BJ (cell line): Measurements from ENCODE around the gene CDH1. TPM values are rescaled to one million over a fixed set of nuclear protein-coding genes. Genes with fewer than 3 reads are reported as not detected.

Experiments
- CTCF ChIA-PET: fragments of 350-600 bp; formaldehyde crosslinking; extraction: SDS; loops from one replicate; lab custom pipeline; 2021; ENCODE audit warnings: antibody characterized with exemption, inconsistent platforms; lab: Yijun Ruan, JAX
- POLR2A ChIA-PET: fragments of 300-600 bp; sonication (Branson Sonifier 250); formaldehyde crosslinking; extraction: SDS; loops from one replicate; lab custom pipeline; 2021; ENCODE audit warnings: antibody characterized with exemption; lab: Charles Lee
- DNase-seq: peaks from one replicate; pipeline ENCODE4 v3.0.0-alpha.2; 2011; ENCODE audit warnings: low read depth
- H3K27me3 ChIP-seq: 2 replicates; pipeline ENCODE4 v1.6.0; 2011; ENCODE audit warnings: low read length; ENCODE audit not compliant: control insufficient read depth, insufficient read depth
- H3K36me3 ChIP-seq: 2 replicates; pipeline ENCODE4 v1.5.1; 2011; ENCODE audit warnings: low read length; ENCODE audit not compliant: control insufficient read depth, insufficient read depth
- H3K4me3 ChIP-seq: 2 replicates; pipeline ENCODE4 v1.5.1; 2011; ENCODE audit warnings: low read depth, mild to moderate bottlenecking, control low read depth, low read length
- CTCF ChIP-seq: IDR thresholded peaks from 2 replicates; pipeline ENCODE4 v1.5.1; 2011; ENCODE audit warnings: low read depth, mild to moderate bottlenecking, control low read depth, inconsistent platforms, low read length, moderate library complexity; ENCODE audit not compliant: insufficient read depth
- polyA plus RNA-seq: library from polyadenylated mRNA; depleted of rRNA; stranded (reverse); fragments of >200 nt; gene quantifications from 2 replicates; pipeline ENCODE4 v1.2.3, GENCODE V29; 2011

Gene CDH1
- polyA plus RNA-seq, 1 experiment: 0.26 TPM

- Histone ChIP-seq H3K36me3 (no peaks in the 10 kb centered on the region), H3K27me3 (no peaks in the 10 kb centered on the region; the same call in 1 of the 2 replicates), H3K4me3 (no peak overlapping the region)
- ChIA-PET POLR2A (no interaction called here), CTCF (interaction anchor here (1.0 to 4.6 kb wide), 6 partner anchors 8 to 424 kb away, joined by 3 to 29 read pairs (median 4); no protein-coding TSS in a partner anchor)
- TF ChIP-seq CTCF: no peak
- DNase-seq: no peak
These were observed 37.0 kb upstream of the CDH1 start for GRCh38 chr16:68700120-68700519.

- Histone ChIP-seq H3K36me3 (no peaks in the 10 kb centered on the region), H3K27me3 (no peaks in the 10 kb centered on the region; the same call in 1 of the 2 replicates), H3K4me3 (no peak overlapping the region)
- no peak for TF ChIP-seq CTCF
- no peak for DNase-seq
- ChIA-PET POLR2A (no interaction called here), CTCF (interaction anchor here (1.3 to 4.6 kb wide), 3 partner anchors 9 to 111 kb away, joined by 3 to 29 read pairs (median 5); no protein-coding TSS in a partner anchor)
These were observed 36.3 kb upstream of the CDH1 start for GRCh38 chr16:68700831-68701230.

- H3K36me3 ChIP-seq: no peaks in the 10 kb centered on the region
- no peak for DNase-seq
- H3K4me3 ChIP-seq: no peak overlapping the region
- TF ChIP-seq CTCF: peak; percentile 85
- no peaks in the 10 kb centered on the region; the same call in 1 of the 2 replicates for H3K27me3 ChIP-seq
- CTCF ChIA-PET: interaction anchor here (1.3 to 4.6 kb wide), 4 partner anchors 87 to 144 kb away, joined by 3 to 29 read pairs (median 3); no protein-coding TSS in a partner anchor
- POLR2A ChIA-PET: no interaction called here
These were observed 32.7 kb upstream of the CDH1 start for GRCh38 chr16:68704232-68704867.

GRCh38 chr16:68707340-68708152 lies 29.5 kb upstream of the CDH1 start:
- Histone ChIP-seq H3K36me3 (no peaks in the 10 kb centered on the region), H3K4me3 (no peak overlapping the region), H3K27me3 (peaks cover 4% of the 10 kb centered on the region; the same call in 1 of the 2 replicates)
- POLR2A ChIA-PET: no interaction called here
- 0 out of 2 replicates have a peak, but pooled peaks have one; percentile 9 for TF ChIP-seq CTCF
- no peak for DNase-seq
- CTCF ChIA-PET: interaction anchor here (1.0 to 2.4 kb wide), 3 partner anchors 93 to 417 kb away, joined by 3 to 9 read pairs (median 3); no protein-coding TSS in a partner anchor

- CTCF ChIA-PET: interaction anchor here (1.1 kb wide), 1 partner anchor 12 kb away, joined by 3 read pairs; no protein-coding TSS in a partner anchor
- H3K27me3 ChIP-seq: peaks cover 6% of the 10 kb centered on the region; the same call in 1 of the 2 replicates
- POLR2A ChIA-PET: no interaction called here
- TF ChIP-seq CTCF: no peak
- H3K4me3 ChIP-seq: no peak overlapping the region
- no peaks in the 10 kb centered on the region for H3K36me3 ChIP-seq
- DNase-seq: no peak
These were observed 26.9 kb upstream of the CDH1 start for GRCh38 chr16:68710211-68710610.
